PC-3 (cell line): ENCODE data around the gene OSBPL6.

Experiments used
- EZH2 ChIP-seq: fragments of 300-600 bp; sonication (generic); IDR thresholded peaks from one replicate; pipeline ENCODE4 v1.6.1; 2017; ENCODE audit warnings: antibody characterized with exemption, mild to moderate bottlenecking, low read length; ENCODE audit not compliant: unreplicated experiment
- EZH2phosphoT487 ChIP-seq: fragments of 300-600 bp; sonication (generic); IDR thresholded peaks from 2 replicates; pipeline ENCODE4 v1.6.1; 2018; ENCODE audit warnings: mild to moderate bottlenecking, antibody characterized with exemption, low read length, borderline replicate concordance
- TF ChIP-seq, protein P1 (sequence below): fragments of 300-600 bp; sonication (generic); conservative IDR thresholded peaks from 2 replicates; pipeline ENCODE4 v1.5.1; 2017; ENCODE audit warnings: antibody characterized with exemption, low read depth, mild to moderate bottlenecking, low read length

DNA sequence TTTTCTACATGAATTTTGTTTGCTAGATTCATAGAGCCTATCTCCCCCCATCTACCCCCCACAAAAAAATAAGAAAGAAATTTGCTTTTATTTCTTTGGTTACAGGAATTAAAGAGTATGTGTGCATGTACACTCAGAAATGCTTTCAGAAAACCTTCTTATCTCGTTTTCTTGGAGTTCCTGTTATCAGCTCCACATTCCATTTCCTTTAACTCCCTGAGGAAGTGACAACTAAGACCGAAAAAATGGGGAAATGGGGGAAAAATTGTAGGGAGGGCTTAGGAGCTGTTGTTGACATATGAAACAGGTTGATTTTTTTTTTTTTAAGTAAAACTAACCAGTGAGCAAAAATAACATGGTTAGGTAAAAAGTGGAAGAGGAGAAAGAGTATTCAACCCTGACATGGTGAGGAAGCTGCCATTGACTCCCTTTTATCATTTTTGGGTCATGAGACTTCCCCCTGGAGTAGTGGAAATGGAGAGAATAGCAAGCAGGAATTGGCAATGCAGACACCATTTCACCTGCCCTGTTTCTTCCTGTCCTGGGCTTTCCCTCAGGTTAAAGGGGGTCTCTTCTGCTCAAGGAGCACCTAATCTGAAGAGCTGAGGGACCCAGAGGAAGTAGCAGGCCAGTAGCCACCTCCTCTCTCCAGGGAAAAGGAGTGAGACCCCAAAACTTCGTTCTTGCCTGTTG lies 93.5 kb downstream of the OSBPL6 start:
- TF ChIP-seq, protein P1, sequence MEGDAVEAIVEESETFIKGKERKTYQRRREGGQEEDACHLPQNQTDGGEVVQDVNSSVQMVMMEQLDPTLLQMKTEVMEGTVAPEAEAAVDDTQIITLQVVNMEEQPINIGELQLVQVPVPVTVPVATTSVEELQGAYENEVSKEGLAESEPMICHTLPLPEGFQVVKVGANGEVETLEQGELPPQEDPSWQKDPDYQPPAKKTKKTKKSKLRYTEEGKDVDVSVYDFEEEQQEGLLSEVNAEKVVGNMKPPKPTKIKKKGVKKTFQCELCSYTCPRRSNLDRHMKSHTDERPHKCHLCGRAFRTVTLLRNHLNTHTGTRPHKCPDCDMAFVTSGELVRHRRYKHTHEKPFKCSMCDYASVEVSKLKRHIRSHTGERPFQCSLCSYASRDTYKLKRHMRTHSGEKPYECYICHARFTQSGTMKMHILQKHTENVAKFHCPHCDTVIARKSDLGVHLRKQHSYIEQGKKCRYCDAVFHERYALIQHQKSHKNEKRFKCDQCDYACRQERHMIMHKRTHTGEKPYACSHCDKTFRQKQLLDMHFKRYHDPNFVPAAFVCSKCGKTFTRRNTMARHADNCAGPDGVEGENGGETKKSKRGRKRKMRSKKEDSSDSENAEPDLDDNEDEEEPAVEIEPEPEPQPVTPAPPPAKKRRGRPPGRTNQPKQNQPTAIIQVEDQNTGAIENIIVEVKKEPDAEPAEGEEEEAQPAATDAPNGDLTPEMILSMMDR: no peak
- TF ChIP-seq EZH2 (no peak), EZH2phosphoT487 (no peak)
